ENCODE data around the gene HCK.

Gene HCK

DNA sequence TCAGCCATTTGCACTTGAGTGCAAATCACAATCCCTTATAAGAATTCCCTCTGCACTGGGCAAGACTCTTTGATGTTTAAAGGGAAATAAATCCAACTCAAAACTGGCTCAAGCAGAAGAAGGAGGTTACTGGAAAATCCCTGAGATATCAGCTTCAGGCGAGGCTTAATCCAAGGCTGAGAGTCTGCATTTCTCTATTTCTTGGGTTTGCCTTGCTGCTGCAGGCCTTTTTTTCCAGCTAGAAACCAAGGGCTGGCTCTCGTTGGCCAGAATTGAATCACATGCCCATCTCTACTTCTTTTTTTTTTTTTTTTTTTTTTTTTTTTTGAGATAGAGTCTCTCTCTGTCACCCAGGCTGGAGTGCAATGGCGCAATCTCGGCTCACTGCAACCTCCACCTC is 11.7 kb downstream of the HCK start:
- no peak for DNase-seq

DNA sequence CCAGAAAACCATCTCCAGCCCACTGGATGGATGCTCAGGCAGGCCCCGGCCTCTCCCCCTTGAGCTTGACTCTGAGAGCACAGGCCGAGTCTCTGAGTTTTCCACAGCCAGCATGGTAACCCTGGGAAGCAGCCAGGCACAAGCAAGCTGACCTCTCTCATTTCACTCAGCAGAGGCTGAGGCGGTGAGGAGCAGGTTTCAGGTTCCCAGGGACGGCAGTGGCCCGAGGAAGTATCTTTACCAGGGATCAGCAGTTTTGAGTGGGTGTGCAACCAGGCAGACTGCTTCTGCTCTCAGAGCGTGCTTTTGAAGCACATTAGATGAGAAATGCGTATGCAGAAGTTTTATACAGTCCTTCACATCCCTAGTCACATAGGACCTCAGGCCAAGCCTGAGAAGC is 12.6 kb downstream of the HCK start:
- DNase-seq, result no peak

DNA sequence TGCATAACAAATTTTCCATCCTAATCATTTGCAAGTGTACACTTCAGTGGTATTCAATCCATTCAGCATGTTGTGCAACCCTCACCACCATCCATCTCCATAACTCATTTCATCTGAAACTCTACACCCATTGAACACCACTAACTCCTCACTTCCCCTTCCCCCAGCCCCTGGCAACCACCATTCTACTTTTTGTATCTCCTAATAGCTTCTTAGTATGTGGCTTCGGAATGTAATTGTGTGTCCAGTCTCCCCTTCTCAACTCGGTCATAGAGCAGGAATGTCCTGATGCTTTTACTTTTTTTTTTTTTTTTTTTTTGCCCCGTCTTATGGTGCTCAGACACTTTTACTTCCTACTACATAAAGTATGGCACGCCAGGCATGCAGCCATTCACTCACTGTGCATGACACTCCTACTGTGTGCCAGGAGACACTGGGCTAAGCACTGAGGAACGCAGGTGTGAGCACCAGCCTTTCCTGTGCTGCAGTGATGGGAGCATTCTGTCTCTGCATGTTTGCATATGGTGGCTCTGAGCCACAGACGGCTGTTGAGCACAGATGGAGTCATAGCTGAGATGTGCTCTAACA is 15.3 kb downstream of the HCK start:
- DNase-seq, result no peak

DNA sequence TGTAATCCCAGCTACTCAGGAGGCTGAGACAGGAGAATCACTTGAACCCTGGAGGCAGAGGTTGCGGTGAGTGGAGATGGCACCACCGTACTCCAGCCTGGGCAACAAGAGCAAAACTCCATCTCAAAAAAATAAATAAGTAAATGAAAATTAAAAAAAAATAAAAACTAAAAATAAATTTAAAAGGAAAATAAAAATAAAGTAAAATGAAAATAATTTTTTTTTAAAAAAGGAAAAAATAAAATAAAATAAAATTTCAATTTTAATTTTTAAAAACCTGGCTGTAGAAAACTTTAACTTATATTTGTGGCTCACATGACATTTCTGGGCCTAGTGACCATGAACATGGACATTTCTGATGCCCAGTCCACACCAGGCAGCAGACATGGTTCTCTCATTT is 16.1 kb downstream of the HCK start:
- no peak for DNase-seq

DNA sequence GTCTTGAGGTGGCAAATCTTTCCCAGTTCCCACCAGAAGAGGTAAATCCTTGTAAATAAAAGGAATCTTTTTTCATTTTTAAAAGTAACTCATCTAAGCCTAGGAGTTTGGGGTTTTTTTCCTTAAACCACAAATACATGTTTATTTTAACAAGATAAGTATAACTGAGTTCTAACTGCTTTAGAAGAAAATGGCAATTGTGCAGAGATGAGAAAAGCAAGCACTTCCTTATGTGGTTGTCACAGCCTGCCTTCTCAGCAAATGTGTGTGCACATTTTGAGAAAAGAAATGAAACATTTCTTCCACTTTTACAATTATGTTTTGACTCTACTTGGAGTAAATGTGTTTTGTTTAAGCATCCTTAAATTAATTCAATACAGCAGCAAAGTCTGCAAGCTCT is 17.7 kb downstream of the HCK start:
- DNase-seq, result no peak

DNA sequence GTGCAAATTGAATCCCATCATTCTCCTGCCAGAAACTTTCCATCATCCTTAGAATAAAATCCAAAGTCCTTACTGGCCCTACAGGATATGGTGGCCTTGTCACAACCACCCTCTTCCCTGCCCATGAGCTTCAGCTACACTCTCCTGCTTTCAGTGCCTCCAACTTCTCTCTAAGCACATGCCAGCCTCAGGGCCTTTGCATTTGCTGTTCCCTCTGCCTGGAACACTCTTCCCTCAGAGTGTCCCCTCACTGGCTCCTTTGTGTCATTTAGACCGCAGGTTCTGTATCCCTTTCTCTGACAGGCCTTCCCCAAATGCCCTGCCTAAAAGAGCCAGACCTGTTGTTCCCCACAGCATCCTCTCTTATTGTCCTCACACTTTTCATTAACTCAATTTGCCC is 18.2 kb downstream of the HCK start:
- no peak for DNase-seq

DNA sequence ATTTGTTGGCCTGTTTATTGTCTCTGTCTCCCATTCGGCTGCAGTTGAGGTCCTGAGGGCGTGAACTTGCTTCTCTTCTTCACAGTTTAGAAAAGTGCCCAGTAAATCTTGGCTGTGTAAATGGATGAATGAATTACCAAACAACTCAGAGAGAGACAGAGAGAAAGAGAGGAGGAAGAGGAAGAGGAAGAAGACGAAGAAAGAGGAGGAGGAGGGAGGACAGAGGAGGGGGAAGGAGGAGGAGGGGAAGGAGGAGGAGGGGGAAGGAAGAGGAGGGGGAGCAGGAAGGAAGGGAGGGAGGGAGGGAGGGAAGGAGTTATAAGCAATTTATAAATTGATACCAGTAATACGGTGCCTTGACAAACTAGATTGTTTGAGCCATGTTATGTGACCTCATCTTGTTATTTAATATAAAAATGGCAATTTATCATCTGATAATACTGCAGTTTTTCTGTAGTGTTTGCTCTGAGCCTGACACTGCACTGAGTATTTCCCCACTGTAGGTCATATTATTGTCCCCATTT is 18.7 kb downstream of the HCK start:
- no peak for DNase-seq

DNA sequence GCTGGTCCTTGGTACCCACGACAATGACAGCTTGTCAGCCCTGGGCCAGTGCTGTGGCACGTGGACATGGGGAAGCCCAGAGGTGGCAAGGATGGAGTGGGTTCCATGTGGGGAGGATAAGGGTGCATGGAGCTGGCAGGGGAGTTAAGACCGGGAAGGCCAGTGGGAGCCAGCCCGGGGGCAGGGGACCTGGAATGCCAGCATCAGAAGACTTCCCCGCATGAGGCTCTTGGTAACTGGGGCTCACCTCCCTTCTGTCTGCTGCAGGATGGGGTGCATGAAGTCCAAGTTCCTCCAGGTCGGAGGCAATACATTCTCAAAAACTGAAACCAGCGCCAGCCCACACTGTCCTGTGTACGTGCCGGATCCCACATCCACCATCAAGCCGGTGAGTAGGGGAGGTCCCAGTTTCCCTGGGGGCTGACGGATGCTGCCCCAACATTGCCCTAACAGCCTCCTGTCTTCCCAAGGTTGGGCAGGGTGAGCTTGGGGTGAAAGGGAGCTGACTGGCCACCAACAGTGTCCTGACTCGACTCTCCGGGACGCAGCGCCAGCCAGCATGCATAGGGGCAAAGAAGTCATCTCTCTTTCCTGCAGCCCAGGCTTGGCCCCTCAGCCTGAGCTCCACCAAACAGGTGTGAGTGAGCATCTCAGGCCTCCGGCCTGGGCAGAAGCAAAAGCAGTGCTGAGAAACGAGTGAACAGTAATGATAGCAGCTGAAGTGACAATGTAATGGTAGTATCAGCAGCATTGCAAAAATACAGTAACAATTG is 19.5 kb downstream of the HCK start:
- DNase-seq, result no peak

DNA sequence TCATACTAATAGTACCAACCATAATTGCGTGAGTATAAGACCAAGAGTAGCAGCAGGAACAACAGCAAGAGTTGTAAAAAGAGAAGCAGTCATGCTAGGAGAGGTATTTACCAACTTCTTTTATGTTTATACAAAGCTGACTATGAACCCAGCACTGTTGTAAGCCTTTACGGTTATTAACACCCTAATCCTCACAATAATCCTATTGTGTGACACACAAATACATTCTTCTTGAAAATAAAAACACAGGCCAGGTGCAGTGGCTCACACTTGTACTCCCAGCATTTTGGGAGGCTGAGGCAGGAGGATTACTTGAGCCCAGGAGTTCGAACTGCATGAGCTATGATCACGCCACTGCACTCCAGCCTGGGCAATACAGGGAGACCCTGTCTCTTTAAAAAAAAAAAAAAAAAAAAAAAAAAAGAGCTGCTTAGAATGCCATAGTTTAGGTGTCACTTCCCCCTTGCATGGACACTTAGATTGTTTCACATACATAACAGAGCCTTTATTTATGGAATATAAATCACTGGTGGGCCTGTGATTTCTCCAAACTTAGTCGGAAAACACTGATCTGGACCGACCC is 20.2 kb downstream of the HCK start:
- DNase-seq, result no peak

DNA sequence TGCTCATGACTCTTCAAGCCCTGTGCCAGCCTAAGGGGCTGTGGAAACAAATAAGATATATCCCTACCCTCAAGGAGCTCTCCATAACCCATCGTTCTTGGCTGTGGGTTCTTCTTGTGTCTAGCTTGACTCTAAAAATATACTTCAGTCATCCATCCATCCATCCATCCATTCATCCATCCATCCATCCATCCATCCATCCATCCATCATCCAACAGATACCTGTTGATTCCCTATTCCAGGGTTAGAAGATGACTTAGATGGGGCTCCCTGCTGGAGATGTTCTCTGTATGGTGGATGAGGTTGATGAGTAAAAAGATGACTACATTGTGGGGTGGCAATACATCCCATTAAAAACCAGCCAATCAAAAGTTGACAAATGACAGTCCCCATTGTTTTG is 23.5 kb downstream of the HCK start:
- no peak for DNase-seq

DNA sequence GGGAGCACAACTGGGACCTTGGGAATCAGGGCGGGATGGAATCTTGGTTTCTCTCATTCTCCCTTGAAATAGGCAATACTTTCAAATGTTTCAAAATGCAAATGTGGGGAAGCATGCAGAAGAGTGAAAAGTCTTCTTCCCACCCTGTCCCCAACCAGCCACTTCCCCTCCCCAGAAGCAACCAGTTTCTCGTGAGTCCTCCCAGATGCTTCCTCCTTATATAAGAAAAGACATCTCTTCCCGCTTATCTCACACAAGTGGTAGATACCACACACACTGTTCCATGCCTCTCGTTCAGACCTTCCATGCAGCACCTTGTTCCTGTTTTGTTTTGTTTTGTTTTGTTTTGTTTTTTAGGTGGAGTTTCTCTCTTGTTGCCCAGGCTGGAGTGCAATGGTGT is 25.1 kb downstream of the HCK start:
- no peak for DNase-seq

DNA sequence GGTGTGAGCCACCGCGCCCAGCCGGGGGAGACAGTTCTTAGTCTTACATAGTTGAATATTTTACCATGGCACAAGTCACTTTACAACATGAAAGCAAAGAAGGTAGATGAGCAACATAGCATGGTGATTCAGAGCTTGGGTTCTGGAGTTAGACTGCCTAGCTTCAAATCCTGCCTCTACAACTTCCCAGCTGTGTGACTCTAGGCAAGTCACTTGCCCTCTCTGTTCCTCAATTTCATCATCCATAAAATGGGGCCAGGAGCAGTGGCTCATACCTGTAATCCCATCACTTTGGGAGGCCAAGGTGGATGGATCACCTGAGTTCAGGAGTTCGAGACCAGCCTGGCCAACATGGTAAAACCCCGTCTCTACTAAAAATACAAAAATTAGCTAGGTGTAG is 26.3 kb downstream of the HCK start:
- DNase-seq, result no peak

DNA sequence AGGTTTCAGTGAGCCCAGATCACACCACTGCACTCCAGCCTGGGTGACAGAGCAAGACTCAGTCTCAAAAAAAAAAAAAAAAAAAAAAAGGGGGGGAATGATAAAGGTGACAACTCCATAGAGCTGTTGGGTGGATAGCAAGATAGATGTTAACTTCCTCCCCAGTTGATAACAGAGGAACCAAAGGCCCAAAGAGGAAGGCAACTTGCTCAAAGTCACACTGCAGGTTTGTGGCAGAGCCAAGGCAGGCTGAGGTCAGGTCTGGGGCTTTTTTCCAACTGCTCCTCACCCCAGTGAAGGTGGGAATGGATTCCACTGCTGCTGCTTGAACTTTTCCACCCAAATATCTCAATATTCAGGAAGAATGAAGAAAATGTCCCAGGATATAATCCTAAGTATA is 26.7 kb downstream of the HCK start:
- no peak for DNase-seq

DNA sequence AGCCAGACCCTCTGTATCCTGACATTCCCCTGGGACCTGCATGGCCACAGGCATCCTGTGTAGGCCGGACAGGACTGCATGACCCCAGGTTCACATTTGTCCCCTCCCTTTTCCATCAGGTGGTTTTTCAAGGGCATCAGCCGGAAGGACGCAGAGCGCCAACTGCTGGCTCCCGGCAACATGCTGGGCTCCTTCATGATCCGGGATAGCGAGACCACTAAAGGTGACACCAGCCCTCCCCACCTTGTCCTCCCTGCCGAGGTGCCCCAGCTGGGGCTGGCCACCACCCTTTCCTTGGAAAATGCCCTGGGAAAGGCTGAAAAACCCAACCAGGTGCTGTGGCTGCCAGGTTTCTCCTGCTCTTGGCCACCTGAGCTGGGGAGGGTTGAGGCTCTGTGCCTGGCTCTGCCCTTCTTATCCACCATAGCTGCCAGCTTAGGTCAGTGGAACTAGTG is 27.6 kb downstream of the HCK start:
- DNase-seq, result no peak

DNA sequence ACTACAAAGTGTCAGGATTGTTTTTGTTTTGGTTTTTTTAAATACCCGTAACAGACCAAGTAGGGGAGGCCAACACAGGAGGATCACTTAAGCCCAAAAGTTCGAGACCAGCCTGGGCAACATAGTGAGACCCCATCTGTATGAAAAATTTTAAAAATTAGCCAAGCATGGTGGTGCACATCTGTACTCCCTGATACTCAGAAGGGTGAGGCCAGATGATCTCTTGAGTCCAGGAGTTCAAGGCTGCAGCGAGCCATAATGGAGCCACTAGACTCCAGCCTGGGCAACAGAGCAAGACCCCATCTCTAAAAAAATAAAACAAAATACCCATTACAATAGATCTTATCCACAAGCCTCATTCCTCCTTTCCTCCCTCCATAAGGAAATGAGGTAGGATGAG is 28.7 kb downstream of the HCK start:
- no peak for DNase-seq

DNA sequence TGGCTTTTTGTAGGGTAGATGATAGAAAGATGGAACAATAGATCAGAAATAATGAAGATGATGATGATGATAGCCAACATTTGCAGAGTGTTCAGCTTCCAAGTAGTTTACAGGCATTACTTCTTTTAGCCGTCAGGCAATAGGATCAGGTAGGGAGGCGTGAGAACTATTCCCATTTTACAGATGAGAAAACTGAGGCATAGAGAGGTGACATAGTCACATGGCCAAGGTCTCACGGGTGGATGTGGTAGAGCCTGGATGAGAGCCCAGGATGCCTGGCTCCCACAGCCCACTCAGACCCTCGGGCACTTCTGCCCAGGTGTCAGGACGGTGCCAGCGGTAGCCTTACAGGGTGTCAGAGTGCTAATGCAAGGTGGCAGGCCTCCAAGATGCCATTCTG is 31.4 kb downstream of the HCK start:
- no peak for DNase-seq

DNA sequence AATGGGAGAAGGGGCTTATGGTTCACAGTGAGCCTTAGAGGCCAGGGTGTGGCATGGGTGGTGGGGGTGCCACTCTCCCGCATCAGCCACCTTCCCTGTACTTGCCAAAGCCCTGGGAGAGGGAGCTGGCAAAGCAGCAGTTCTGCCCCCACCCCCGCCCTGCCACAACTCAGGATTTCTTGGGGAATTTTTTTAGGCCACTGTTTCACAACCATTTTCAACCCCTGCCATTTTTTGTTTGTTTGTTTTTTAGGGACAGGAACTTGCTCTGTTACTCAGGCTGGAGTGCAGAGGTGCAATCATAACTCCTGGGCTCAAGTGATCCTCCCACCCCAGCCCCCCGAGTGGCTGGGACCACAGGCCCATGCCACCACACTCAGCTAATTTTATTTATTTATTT is 35.0 kb downstream of the HCK start:
- DNase-seq, result no peak

DNA sequence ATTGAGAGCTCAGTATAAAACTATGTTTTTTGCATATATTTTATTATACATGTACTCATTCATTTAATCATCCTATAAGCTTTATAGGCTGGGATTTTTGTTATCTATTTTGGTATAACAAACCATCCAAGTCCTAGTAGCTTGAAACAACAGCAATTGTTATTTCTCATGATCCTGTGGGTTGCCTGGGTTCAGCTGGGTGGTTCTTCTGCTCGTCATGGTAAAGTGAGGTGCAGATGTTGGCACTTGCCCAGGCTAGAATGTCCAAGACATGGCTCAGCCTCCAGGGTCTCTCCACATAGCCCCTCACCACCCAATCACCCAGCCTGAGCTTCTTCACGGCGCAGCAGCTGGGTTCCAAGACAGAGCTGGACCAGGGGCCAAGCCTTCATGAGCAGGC is 36.7 kb downstream of the HCK start:
- DNase-seq, result no peak

DNA sequence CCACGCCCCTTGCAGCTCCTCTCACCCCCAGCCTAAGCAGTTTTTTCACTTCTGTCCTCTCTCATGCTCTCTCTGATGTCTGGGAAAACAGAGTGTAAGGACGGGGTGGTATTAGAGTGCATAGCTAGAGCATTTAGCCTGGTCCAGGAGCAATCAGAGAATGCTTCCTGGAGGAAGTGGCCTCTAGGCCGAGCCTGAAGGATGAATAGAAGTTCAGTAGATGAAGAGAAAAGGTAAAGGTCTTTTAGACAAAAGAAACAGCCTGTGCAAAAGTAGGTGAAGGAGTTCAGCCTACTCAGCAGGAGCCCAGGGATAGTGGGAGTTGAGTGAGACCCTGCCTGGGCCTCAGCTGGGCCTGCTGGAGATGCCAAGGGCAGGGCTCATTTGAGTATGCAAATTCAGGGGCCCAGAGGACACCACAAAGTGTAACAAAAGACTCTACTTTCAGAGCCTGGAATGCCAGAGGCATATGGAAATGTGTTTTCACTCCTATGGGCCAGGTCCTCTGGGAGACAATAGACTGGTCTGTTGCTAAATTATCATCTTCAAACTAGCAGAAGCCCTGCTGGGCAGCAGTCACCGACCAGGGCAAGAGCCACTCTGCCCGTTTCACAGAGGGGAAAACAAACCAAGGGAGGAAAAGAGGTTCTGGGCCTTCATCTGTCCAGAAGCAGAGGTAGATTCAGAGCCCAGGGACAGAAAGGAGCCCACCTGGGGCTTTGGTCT is 37.8 kb downstream of the HCK start:
- DNase-seq, result no peak

DNA sequence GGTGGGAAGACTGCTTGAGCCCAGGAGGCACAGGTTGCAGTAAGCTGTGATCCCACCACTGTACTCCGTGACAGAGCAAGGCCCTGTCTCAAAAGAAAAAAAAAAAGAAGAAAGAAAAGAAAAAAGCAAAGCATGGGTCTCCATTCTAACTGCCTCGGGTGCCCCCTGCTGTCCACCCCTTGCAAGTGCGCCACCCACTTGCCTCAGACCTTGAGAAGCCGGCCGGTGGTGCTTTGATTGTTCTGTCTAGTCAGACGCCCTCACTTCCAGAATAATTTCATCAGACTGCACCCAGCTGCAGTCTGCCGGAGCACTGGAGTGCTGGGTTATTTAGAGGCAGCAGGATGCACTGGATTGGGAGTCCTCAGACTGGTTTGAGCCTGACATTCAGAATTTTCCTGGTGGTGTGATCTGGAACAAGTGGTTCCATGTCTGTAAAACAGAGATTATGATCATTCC is 39.9 kb downstream of the HCK start:
- peak; percentile 93 for DNase-seq

DNA sequence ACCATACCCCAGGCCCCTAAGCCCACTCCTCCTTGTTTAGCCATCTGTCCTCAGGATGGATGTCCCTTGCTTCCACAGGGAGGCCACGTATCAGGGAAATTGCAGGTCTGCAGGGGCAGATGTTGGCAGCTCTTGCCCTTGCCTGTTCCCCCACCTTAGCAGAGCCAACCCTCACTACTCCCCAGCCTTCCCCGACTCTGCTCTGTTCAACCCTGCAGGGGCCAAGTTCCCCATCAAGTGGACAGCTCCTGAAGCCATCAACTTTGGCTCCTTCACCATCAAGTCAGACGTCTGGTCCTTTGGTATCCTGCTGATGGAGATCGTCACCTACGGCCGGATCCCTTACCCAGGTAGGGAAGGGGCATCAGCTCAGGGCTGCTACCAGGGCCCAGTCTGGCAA is 46.7 kb downstream of the HCK start:
- DNase-seq, result no peak

DNA sequence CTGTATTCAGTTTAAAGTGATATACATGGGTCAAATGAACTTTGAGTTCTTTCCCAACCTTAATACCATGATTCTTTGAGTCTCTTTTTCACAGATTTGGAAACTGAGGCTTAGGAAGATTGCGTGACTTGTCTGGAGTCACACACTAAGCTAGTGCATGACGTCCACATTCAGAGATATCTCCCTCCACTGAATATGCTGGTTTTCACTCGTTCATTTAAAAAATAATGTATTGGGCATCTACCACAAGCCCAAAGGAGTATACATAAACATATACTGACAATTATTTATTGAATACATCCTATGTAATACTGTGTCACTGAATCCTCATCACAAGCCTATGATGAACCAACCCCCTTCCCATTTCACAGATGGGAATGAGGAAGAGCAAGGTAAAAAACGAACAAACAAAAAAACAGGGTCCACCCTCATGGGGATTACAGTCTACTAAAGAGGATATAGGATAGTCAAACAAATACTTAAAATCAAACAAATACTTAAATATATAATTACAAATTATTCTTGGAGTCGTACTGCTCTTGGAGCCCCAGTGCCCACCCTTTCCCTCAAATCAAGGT is 56.9 kb downstream of the HCK start:
- DNase-seq, result no peak

Data from eye (tissue), 1 donor.